B cell (primary cell): ENCODE data around the gene ARGLU1. TPM values are rescaled to one million over a fixed set of nuclear protein-coding genes. Genes with fewer than 3 reads are reported as not detected.

ENCODE experiments used
- ATAC-seq: fragments of 200-7000 bp; cut with Tn5 transposase; one replicate; pipeline ENCODE4 v1.10.0; 2021; ENCODE audit warnings: low read depth, mild to moderate bottlenecking, moderate number of reproducible peaks, moderate library complexity
- CTCF ChIA-PET: fragments of 350-600 bp; sonication (Branson Sonifier 250); formaldehyde crosslinking; loops from one replicate; lab custom pipeline; 2021; ENCODE audit warnings: antibody characterized with exemption, inconsistent platforms; lab: Charles Lee
- POLR2A ChIA-PET: fragments of 350-600 bp; sonication (Branson Sonifier 250); formaldehyde crosslinking; loops from one replicate; lab custom pipeline; 2021; ENCODE audit warnings: antibody characterized with exemption; lab: Charles Lee
- DNase-seq: peaks from one replicate; pipeline ENCODE4 v3.0.0; 2013
- H2AFZ ChIP-seq: 2 replicates; pipeline ENCODE4 v1.6.1; 2012; ENCODE audit warnings: mild to moderate bottlenecking, low read depth, low read length; ENCODE audit not compliant: insufficient read depth, poor library complexity, severe bottlenecking
- H3K27ac ChIP-seq, 2 donors: 1 replicate in 1 of 2; 2 replicates in 1 of 2; pipeline ENCODE4 v1.5.1; 2012 to 2013; ENCODE audit warnings: low read length in 2 of 2, mild to moderate bottlenecking in 2 of 2, moderate library complexity in 1 of 2
- H3K27me3 ChIP-seq, 4 experiments: fragments of 200-600 bp in 1 of 4; sonication (generic) in 1 of 4; replicated peaks in 1 of 4; 1 replicate in 2 of 4; 2 replicates in 2 of 4; pipeline versions ENCODE4 v1.6.1 to v1.7.0; 2013 to 2016; ENCODE audit warnings: low read length in 3 of 4, mild to moderate bottlenecking in 2 of 4, mixed read lengths in 1 of 4, moderate library complexity in 1 of 4; ENCODE audit not compliant: insufficient read depth in 4 of 4, control insufficient read depth in 3 of 4; ENCODE audit errors: control extremely low read depth in 1 of 4
- H3K36me3 ChIP-seq, 2 experiments: replicated peaks in 1 of 2; 1 replicate in 1 of 2; 2 replicates in 1 of 2; pipeline versions ENCODE4 v1.6.1 to v1.7.1; 2013; ENCODE audit warnings: low read length in 1 of 2; ENCODE audit not compliant: insufficient read depth in 2 of 2, control insufficient read depth in 1 of 2; ENCODE audit errors: control extremely low read depth in 1 of 2, extremely low read depth in 1 of 2
- H3K4me1 ChIP-seq, 2 donors: fragments of 200-600 bp in 1 of 2; sonication (generic) in 1 of 2; 1 replicate in 1 of 2; 2 replicates in 1 of 2; pipeline versions ENCODE4 v1.5.1 to v1.6.1; 2013 to 2017; ENCODE audit warnings: low read length in 2 of 2; ENCODE audit not compliant: control insufficient read depth in 2 of 2, insufficient read depth in 2 of 2
- H3K4me2 ChIP-seq: replicated peaks from 2 replicates; pipeline ENCODE3; 2012; ENCODE audit warnings: mild to moderate bottlenecking, low read depth, low read length; ENCODE audit not compliant: poor library complexity, severe bottlenecking
- H3K4me3 ChIP-seq, 5 experiments: fragments of 200-600 bp in 1 of 5; sonication (generic) in 1 of 5; 1 replicate in 3 of 5; 2 replicates in 2 of 5; pipeline versions ENCODE4 v1.5.1 to v1.7.0; 2011 to 2016; ENCODE audit warnings: low read length in 4 of 5, mild to moderate bottlenecking in 4 of 5, low read depth in 2 of 5, control low read depth in 1 of 5, moderate library complexity in 1 of 5; ENCODE audit not compliant: insufficient read depth in 1 of 5; ENCODE audit errors: control extremely low read depth in 1 of 5, extremely low read depth in 1 of 5
- H3K79me2 ChIP-seq: fragments of 200-600 bp; sonication (generic); one replicate; pipeline ENCODE4 v1.6.0; 2016; ENCODE audit warnings: low read length; ENCODE audit not compliant: control insufficient read depth, insufficient read depth
- H3K9ac ChIP-seq: fragments of 200-600 bp; sonication (generic); 2 replicates; pipeline ENCODE4 v1.6.1; 2017; ENCODE audit warnings: mild to moderate bottlenecking, low read length, moderate library complexity
- H3K9me3 ChIP-seq, 3 donors: one replicate each; pipeline versions ENCODE4 v1.6.1 to v1.7.1; 2013; ENCODE audit warnings: low read length in 2 of 3; ENCODE audit not compliant: control insufficient read depth in 2 of 3, insufficient read depth in 1 of 3; ENCODE audit errors: control extremely low read depth in 1 of 3
- H4K20me1 ChIP-seq: 2 replicates; pipeline ENCODE4 v1.6.0; 2012; ENCODE audit warnings: mild to moderate bottlenecking, low read length; ENCODE audit not compliant: insufficient read depth, control insufficient read depth, poor library complexity, severe bottlenecking
- H3K27ac Mint-ChIP-seq: one replicate; pipeline ENCODE4 v1.8.0; 2021; ENCODE audit warnings: mixed read lengths
- H3K27me3 Mint-ChIP-seq: one replicate; pipeline ENCODE4 v1.8.0; 2021; ENCODE audit warnings: mixed read lengths
- H3K4me1 Mint-ChIP-seq: one replicate; pipeline ENCODE4 v1.8.0; 2021; ENCODE audit warnings: mixed read lengths
- H3K4me3 Mint-ChIP-seq: one replicate; pipeline ENCODE4 v1.8.0; 2021; ENCODE audit warnings: mixed read lengths
- H3K9me3 Mint-ChIP-seq: one replicate; pipeline ENCODE4 v1.8.0; 2022; ENCODE audit warnings: mixed read lengths; ENCODE audit not compliant: insufficient read depth
- CTCF ChIP-seq: fragments of 200-600 bp; IDR thresholded peaks from one replicate; pipeline ENCODE4 v1.8.0; 2022; ENCODE audit warnings: antibody characterized with exemption, mild to moderate bottlenecking
- EZH2 ChIP-seq: IDR thresholded peaks from 2 replicates; pipeline ENCODE4 v1.6.1; 2012; ENCODE audit warnings: borderline replicate concordance, low read depth, mild to moderate bottlenecking, moderate library complexity, low read length; ENCODE audit not compliant: insufficient read depth, poor library complexity, severe bottlenecking
- WGBS: methylation state at CpG from one replicate; pipeline ENCODE4 v1.1.5; 2013; ENCODE audit warnings: missing lambda C conversion rate; ENCODE audit not compliant: insufficient coverage; 5-methylcytosine and 5-hydroxymethylcytosine counted together
- intact Hi-C: fragments of 100-400 bp; cut with micrococcal nuclease; formaldehyde crosslinking; loops from one replicate; pipeline ENCODE4 v1.10.0; 2022
- polyA plus RNA-seq: library from polyadenylated mRNA; depleted of rRNA; stranded (reverse); fragments of >200 nt; gene quantifications from 2 replicates; pipeline ENCODE4 v1.2.3, GENCODE V29; 2012
- total RNA-seq, 2 donors: library from RNA; stranded (reverse); fragments of 120-200 nt in 1 of 2; gene quantifications; 1 replicate in 1 of 2; 2 replicates in 1 of 2; pipeline versions ENCODE4 v1.2.3 to v1.2.4, GENCODE V29; 2013 to 2022

The ARGLU1 gene
- total and polyA plus RNA-seq, 2 donors (not counting 1 experiment from before 2014, with no cell fraction given): 170 to 261 TPM

- POLR2A ChIA-PET: interaction anchor here (2.0 kb wide), 1 partner anchor 32 kb away, joined by 5 read pairs; the partner anchor contains the start of gene ARGLU1
Measured at GRCh38 chr13:106536244-106537034, 31.5 kb downstream of the ARGLU1 start.

More at GRCh38 chr13:106536244-106537034, 31.5 kb downstream of the ARGLU1 start:
- H2AFZ ChIP-seq: peak overlapping the region; percentile 90
- Mint-ChIP-seq H3K27me3 (peaks cover 26% of the 10 kb centered on the region), H3K4me3 (peak overlapping the region; percentile 95), H3K9me3 (no peaks in the 10 kb centered on the region), H3K27ac (peak overlapping the region; percentile 86), H3K4me1 (peaks cover 17% of the 10 kb centered on the region)
- CTCF ChIA-PET: interaction anchor here (0.7 to 4.5 kb wide), 16 partner anchors 9 to 1126 kb away, joined by 3 to 56 read pairs (median 3); partner anchors contain the start of gene ARGLU1
- peak; percentile 25 for ATAC-seq
- peaks cover 0 to 31% (median 25%) of the 10 kb centered on the region in 4 experiments for H3K27me3 ChIP-seq
- peaks cover 4% of the 10 kb centered on the region for H4K20me1 ChIP-seq
- peak overlapping the region; percentile 45 to 83 (median 70) for H3K4me3 ChIP-seq
- peaks cover 0 to 7% (median 0%) of the 10 kb centered on the region in 3 donors for H3K9me3 ChIP-seq
- H3K4me1 ChIP-seq: peaks cover 25 to 28% of the 10 kb centered on the region in 2 donors
- intact Hi-C loops: loop anchor here (5.0 to 10.0 kb wide), 2 partner anchors 452 to 1964 kb away; no protein-coding TSS in a partner anchor
- H3K27ac ChIP-seq: no peak overlapping the region
- no peaks in the 10 kb centered on the region for H3K36me3 ChIP-seq
- H3K4me2 ChIP-seq: peak overlapping the region; percentile 99
- TF ChIP-seq EZH2 (no peak), CTCF (peak; percentile 96)
- H3K9ac ChIP-seq: peak overlapping the region; percentile 80
- under 1% methylated on average over 39 of the region's 50 CpGs for WGBS
- H3K79me2 ChIP-seq: no peaks in the 10 kb centered on the region
- DNase-seq: peak; percentile 90
